Duodenal mucosa (tissue), 2 donors: ENCODE results near the gene INHBC.
A peak's percentile ranks its signal among the peaks of the same experiment; 100 is the strongest.

Experiments
- H3K27ac ChIP-seq: one replicate; pipeline ENCODE4 v1.7.0; 2013; ENCODE audit warnings: low read depth, low read length
- H3K27me3 ChIP-seq, 2 donors: one replicate each; pipeline ENCODE4 v1.7.0; 2013; ENCODE audit warnings: low read length in 2 of 2, control low read depth in 1 of 2; ENCODE audit not compliant: insufficient read depth in 2 of 2, control insufficient read depth in 1 of 2
- H3K36me3 ChIP-seq, 2 donors: one replicate each; pipeline ENCODE4 v1.7.0; 2013; ENCODE audit warnings: low read length in 2 of 2, control low read depth in 1 of 2; ENCODE audit not compliant: insufficient read depth in 2 of 2, control insufficient read depth in 1 of 2
- H3K4me1 ChIP-seq, 2 donors: one replicate each; pipeline ENCODE4 v1.7.0; 2013; ENCODE audit warnings: low read length in 2 of 2, control low read depth in 1 of 2; ENCODE audit not compliant: insufficient read depth in 2 of 2, control insufficient read depth in 1 of 2
- H3K4me3 ChIP-seq, 2 donors: one replicate each; pipeline ENCODE4 v1.7.0; 2013; ENCODE audit warnings: low read length in 2 of 2, low read depth in 1 of 2
- H3K9ac ChIP-seq, 2 donors: one replicate each; pipeline ENCODE4 v1.7.0; 2013; ENCODE audit warnings: low read length in 2 of 2, low read depth in 1 of 2
- H3K9me3 ChIP-seq, 2 donors: one replicate each; pipeline ENCODE4 v1.7.0; 2013; ENCODE audit warnings: low read length in 2 of 2, control low read depth in 1 of 2; ENCODE audit not compliant: control insufficient read depth in 1 of 2

INHBC gene

GRCh38 chr12:57479043-57479375 is 44.4 kb downstream of the INHBC start:
- Histone ChIP-seq H3K4me1 (peaks cover 25 to 36% of the 10 kb centered on the region in 2 donors), H3K9me3 (no peaks in the 10 kb centered on the region), H3K27me3 (peaks cover 10 to 34% of the 10 kb centered on the region in 2 donors), H3K27ac (peak overlapping the region; percentile 60), H3K9ac (peak overlapping the region; percentile 45 to 48), H3K4me3 (peak overlapping the region; percentile 41 to 54), H3K36me3 (peaks cover 0 to 8% of the 10 kb centered on the region in 2 donors)

GRCh38 chr12:57479376-57480115 is 45.0 kb downstream of the INHBC start, which contains the start of gene ARHGAP9:
TSS of gene ARHGAP9 (minus strand) at chr12:57479866. CDS start at chr12:57479406, 460 bp downstream.
- Histone ChIP-seq H3K9ac (peak within 1 kb of the TSS; percentile 45 to 48), H3K27me3 (peaks cover 10 to 29% of the 10 kb centered on the region in 2 donors), H3K9me3 (no peaks in the 10 kb centered on the region), H3K4me1 (peaks cover 20 to 31% of the 10 kb centered on the region in 2 donors), H3K36me3 (peaks cover 0 to 4% of the 10 kb centered on the region in 2 donors), H3K4me3 (peak within 1 kb of the TSS; percentile 41 to 54), H3K27ac (peak within 1 kb of the TSS; percentile 60)

GRCh38 chr12:57481671-57482070 is 47.1 kb downstream of the INHBC start:
- peaks cover 7 to 10% of the 10 kb centered on the region in 2 donors for H3K27me3 ChIP-seq
- H3K4me3 ChIP-seq = no peak overlapping the region
- H3K4me1 ChIP-seq = peaks cover 0 to 12% of the 10 kb centered on the region in 2 donors
- H3K27ac ChIP-seq = no peak overlapping the region
- no peaks in the 10 kb centered on the region for H3K36me3 ChIP-seq
- no peaks in the 10 kb centered on the region for H3K9me3 ChIP-seq
- H3K9ac ChIP-seq = no peak overlapping the region

GRCh38 chr12:57483466-57483865 is 48.9 kb downstream of the INHBC start:
- Histone ChIP-seq H3K36me3 (no peaks in the 10 kb centered on the region), H3K9ac (no peak overlapping the region), H3K9me3 (no peaks in the 10 kb centered on the region), H3K27ac (no peak overlapping the region), H3K27me3 (peaks cover 5 to 7% of the 10 kb centered on the region in 2 donors), H3K4me1 (peaks cover under 1 to 13% of the 10 kb centered on the region in 2 donors), H3K4me3 (no peak overlapping the region)

GRCh38 chr12:57485695-57486094 is 51.1 kb downstream of the INHBC start:
- H3K36me3 ChIP-seq = peaks cover 9 to 16% of the 10 kb centered on the region in 2 donors
- H3K27ac ChIP-seq = no peak overlapping the region
- peaks cover 10 to 11% of the 10 kb centered on the region in 2 donors for H3K4me1 ChIP-seq
- no peak overlapping the region for H3K9ac ChIP-seq
- peaks cover 0 to 3% of the 10 kb centered on the region in 2 donors for H3K27me3 ChIP-seq
- H3K9me3 ChIP-seq = no peaks in the 10 kb centered on the region
- no peak overlapping the region for H3K4me3 ChIP-seq

- no peak overlapping the region for H3K27ac ChIP-seq
- no peaks in the 10 kb centered on the region for H3K27me3 ChIP-seq
- H3K9me3 ChIP-seq = no peaks in the 10 kb centered on the region
- H3K4me1 ChIP-seq = peaks cover 10 to 11% of the 10 kb centered on the region in 2 donors
- peaks cover 15 to 29% of the 10 kb centered on the region in 2 donors for H3K36me3 ChIP-seq
- peak overlapping the region; percentile 91 to 97 for H3K4me3 ChIP-seq
- no peak overlapping the region for H3K9ac ChIP-seq
These were observed 52.5 kb downstream of the INHBC start for GRCh38 chr12:57487055-57487596.

GRCh38 chr12:57487597-57488401 is 53.2 kb downstream of the INHBC start, which contains the start of gene MARS1:
TSS of gene MARS1 (plus strand) at chr12:57488068. CDS start at chr12:57488091, 23 bp downstream.
- Histone ChIP-seq H3K36me3 (peaks cover 17 to 33% of the 10 kb centered on the region in 2 donors), H3K9me3 (no peaks in the 10 kb centered on the region), H3K4me3 (peak within 1 kb of the TSS; percentile 91 to 97), H3K27me3 (no peaks in the 10 kb centered on the region), H3K9ac (peak within 1 kb of the TSS; percentile 84 to 88), H3K4me1 (peaks cover 10 to 11% of the 10 kb centered on the region in 2 donors), H3K27ac (peak within 1 kb of the TSS; percentile 71)

GRCh38 chr12:57488402-57489156 is 54.0 kb downstream of the INHBC start:
- no peaks in the 10 kb centered on the region for H3K9me3 ChIP-seq

GRCh38 chr12:57489157-57489641 is 54.6 kb downstream of the INHBC start:
- Histone ChIP-seq H3K9ac (peak overlapping the region in 1 of 2 donors; percentile 88), H3K4me1 (peaks cover 10 to 11% of the 10 kb centered on the region in 2 donors), H3K27ac (no peak overlapping the region), H3K27me3 (no peaks in the 10 kb centered on the region), H3K4me3 (peak overlapping the region; percentile 91 to 97), H3K36me3 (peaks cover 19 to 35% of the 10 kb centered on the region in 2 donors), H3K9me3 (no peaks in the 10 kb centered on the region)

More at GRCh38 chr12:57488402-57489156, 54.0 kb downstream of the INHBC start:
- no peak overlapping the region for H3K27ac ChIP-seq
- peaks cover 19 to 35% of the 10 kb centered on the region in 2 donors for H3K36me3 ChIP-seq
- H3K4me1 ChIP-seq = peaks cover 10 to 11% of the 10 kb centered on the region in 2 donors
- peak overlapping the region; percentile 84 to 88 for H3K9ac ChIP-seq
- no peaks in the 10 kb centered on the region for H3K27me3 ChIP-seq
- H3K4me3 ChIP-seq = peak overlapping the region; percentile 91 to 97
